DND-41 (cell line): ENCODE measurements around the gene PACRG.

Source experiments
- ATAC-seq: fragments of 200-7000 bp; cut with Tn5 transposase; 3 replicates; pipeline ENCODE4 v1.9.1; 2021; ENCODE audit warnings: low read depth; ENCODE audit not compliant: insufficient read depth
- DNase-seq: peaks from one replicate; pipeline ENCODE4 v3.0.0-alpha.2; 2020
- H2AFZ ChIP-seq: 2 replicates; pipeline ENCODE4 v1.6.0; 2012; ENCODE audit warnings: low read depth, low read length
- H3K27ac ChIP-seq: 2 replicates; pipeline ENCODE4 v1.5.1; 2012; ENCODE audit warnings: low read length, inconsistent platforms
- H3K27me3 ChIP-seq: fragments of 200-600 bp; sonication (generic); 2 replicates; pipeline ENCODE4 v1.6.0; 2012; ENCODE audit warnings: low read length, mild to moderate bottlenecking, inconsistent platforms; ENCODE audit not compliant: insufficient read depth, poor library complexity
- H3K36me3 ChIP-seq: 2 replicates; pipeline ENCODE4 v1.5.1; 2012; ENCODE audit warnings: low read length, inconsistent platforms; ENCODE audit not compliant: insufficient read depth
- H3K4me1 ChIP-seq: 2 replicates; pipeline ENCODE4 v1.5.1; 2012; ENCODE audit warnings: mild to moderate bottlenecking, low read length; ENCODE audit not compliant: insufficient read depth
- H3K4me2 ChIP-seq: 2 replicates; pipeline ENCODE4 v1.6.0; 2012; ENCODE audit warnings: mild to moderate bottlenecking, moderate library complexity, low read length, inconsistent platforms; ENCODE audit not compliant: insufficient read depth
- H3K4me3 ChIP-seq, 2 experiments: fragments of 200-600 bp in 1 of 2; shearing (Covaris generic) in 1 of 2; 2 replicates each; pipeline ENCODE4 v1.5.1; 2012 to 2016; ENCODE audit warnings: inconsistent platforms in 2 of 2, low read length in 2 of 2, mild to moderate bottlenecking in 2 of 2, low read depth in 1 of 2, moderate library complexity in 1 of 2
- H3K79me2 ChIP-seq: 2 replicates; pipeline ENCODE4 v1.6.0; 2012; ENCODE audit warnings: low read length, inconsistent platforms; ENCODE audit not compliant: insufficient read depth
- H3K9ac ChIP-seq: 2 replicates; pipeline ENCODE4 v1.6.0; 2012; ENCODE audit warnings: low read depth, mild to moderate bottlenecking, inconsistent platforms, low read length, moderate library complexity
- H3K9me3 ChIP-seq: 2 replicates; pipeline ENCODE4 v1.5.1; 2012; ENCODE audit warnings: low read length, moderate library complexity, mild to moderate bottlenecking, inconsistent platforms; ENCODE audit not compliant: insufficient read depth, severe bottlenecking
- H4K20me1 ChIP-seq: 2 replicates; pipeline ENCODE4 v1.6.0; 2012; ENCODE audit warnings: low read length; ENCODE audit not compliant: insufficient read depth
- CTCF ChIP-seq: IDR thresholded peaks from 2 replicates; pipeline ENCODE4 v1.5.1; 2012; ENCODE audit warnings: borderline replicate concordance, low read length, moderate library complexity, mild to moderate bottlenecking; ENCODE audit not compliant: poor library complexity, severe bottlenecking; ENCODE audit errors: extremely low read depth
- EZH2 ChIP-seq: IDR thresholded peaks from 3 replicates; pipeline ENCODE4 v1.6.1; 2012; ENCODE audit warnings: borderline replicate concordance, low read depth, mild to moderate bottlenecking, moderate library complexity, low read length, inconsistent platforms; ENCODE audit not compliant: severe bottlenecking

Gene PACRG

GRCh38 chr6:162882801-162883481 is 155.2 kb downstream of the PACRG start:
- H3K27me3 ChIP-seq: no peaks in the 10 kb centered on the region
- no peak overlapping the region for H3K4me3 ChIP-seq
- no peaks in the 10 kb centered on the region for H3K79me2 ChIP-seq
- DNase-seq (no peak), ATAC-seq (no peak)
- TF ChIP-seq CTCF (no peak), EZH2 (no peak)
- H2AFZ ChIP-seq: no peak overlapping the region
- H3K36me3 ChIP-seq: no peaks in the 10 kb centered on the region
- no peak overlapping the region for H3K9ac ChIP-seq
- H3K9me3 ChIP-seq: no peaks in the 10 kb centered on the region
- no peaks in the 10 kb centered on the region for H3K4me1 ChIP-seq
- no peak overlapping the region for H3K4me2 ChIP-seq
- H4K20me1 ChIP-seq: no peaks in the 10 kb centered on the region
- H3K27ac ChIP-seq: no peak overlapping the region

GRCh38 chr6:162887981-162888689 is 160.4 kb downstream of the PACRG start:
- H4K20me1 ChIP-seq: no peaks in the 10 kb centered on the region

GRCh38 chr6:162889303-162889702 is 161.5 kb downstream of the PACRG start:
- H3K4me2 ChIP-seq: no peak overlapping the region
- no peaks in the 10 kb centered on the region for H3K4me1 ChIP-seq
- ATAC-seq (no peak), DNase-seq (no peak)
- peaks cover 5% of the 10 kb centered on the region for H3K9me3 ChIP-seq
- no peaks in the 10 kb centered on the region for H4K20me1 ChIP-seq
- H2AFZ ChIP-seq: no peak overlapping the region
- no peaks in the 10 kb centered on the region for H3K27me3 ChIP-seq
- TF ChIP-seq CTCF (no peak), EZH2 (no peak)
- H3K4me3 ChIP-seq: no peak overlapping the region
- no peaks in the 10 kb centered on the region for H3K79me2 ChIP-seq
- H3K9ac ChIP-seq: no peak overlapping the region
- H3K27ac ChIP-seq: no peak overlapping the region
- H3K36me3 ChIP-seq: no peaks in the 10 kb centered on the region

More at GRCh38 chr6:162887981-162888689, 160.4 kb downstream of the PACRG start:
- Histone ChIP-seq H3K79me2 (no peaks in the 10 kb centered on the region), H3K36me3 (no peaks in the 10 kb centered on the region), H3K4me3 (no peak overlapping the region), H3K4me1 (no peaks in the 10 kb centered on the region), H3K4me2 (no peak overlapping the region), H3K27ac (no peak overlapping the region), H3K9ac (no peak overlapping the region), H3K9me3 (no peaks in the 10 kb centered on the region), H3K27me3 (no peaks in the 10 kb centered on the region), H2AFZ (no peak overlapping the region)
- ATAC-seq (no peak), DNase-seq (no peak)
- TF ChIP-seq CTCF: no peak
- TF ChIP-seq EZH2: no peak
